Measurements from ENCODE around the gene CD80. TPM values are rescaled to one million over a fixed set of nuclear protein-coding genes. Genes with fewer than 3 reads are reported as not detected.

The CD80 gene
- total RNA-seq, 1 experiment from 2014 or later, result not detected

DNA sequence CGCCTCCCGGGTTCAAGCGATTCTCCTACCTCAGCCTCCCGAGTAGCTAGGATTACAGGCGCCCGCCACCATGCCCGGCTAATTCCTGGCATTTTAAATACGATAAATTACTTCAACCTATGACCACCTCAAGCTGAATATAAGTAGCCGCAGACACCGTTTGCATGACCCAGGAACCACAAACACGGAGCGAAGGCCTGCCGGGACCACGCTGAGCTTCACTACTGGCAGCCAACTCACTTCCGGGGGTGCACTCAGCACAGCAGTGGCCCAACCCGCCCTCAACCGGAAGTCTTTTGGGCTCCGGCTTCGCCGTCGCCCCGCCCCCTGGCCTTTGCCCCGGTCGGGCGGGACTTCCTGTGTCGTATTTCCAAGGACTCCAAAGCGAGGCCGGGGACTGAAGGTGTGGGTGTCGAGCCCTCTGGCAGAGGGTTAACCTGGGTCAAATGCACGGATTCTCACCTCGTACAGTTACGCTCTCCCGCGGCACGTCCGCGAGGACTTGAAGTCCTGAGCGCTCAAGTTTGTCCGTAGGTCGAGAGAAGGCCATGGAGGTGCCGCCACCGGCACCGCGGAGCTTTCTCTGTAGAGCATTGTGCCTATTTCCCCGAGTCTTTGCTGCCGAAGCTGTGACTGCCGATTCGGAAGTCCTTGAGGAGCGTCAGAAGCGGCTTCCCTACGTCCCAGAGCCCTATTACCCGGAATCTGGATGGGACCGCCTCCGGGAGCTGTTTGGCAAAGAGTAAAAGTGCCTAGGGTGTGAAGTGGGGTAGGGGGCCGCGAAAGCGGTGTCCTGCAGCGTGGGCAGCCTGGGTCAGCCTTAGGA, 61.0 kb downstream of the CD80 start, which contains the start of gene TIMMDC1:
Gene TIMMDC1, plus strand, starts transcription at position 362 of the 826 bp plus-strand sequence. Its CDS starts 187 bp downstream, at position 549.
- BruUV-seq (replicated peaks), result TSS peak; percentile 73
- RAD21 ChIA-PET (ENCODE audit: low non-redundant PET in 1 of 2, low total read pairs in 2 of 2, uncharacterized antibody in 2 of 2, unreplicated experiment in 2 of 2), result interaction anchor here in 1 of 2 experiments (0.6 kb wide), 1 partner anchor 178 kb away, joined by 4 read pairs; no protein-coding TSS in a partner anchor
- H3K79me2 ChIP-seq (ENCODE audit: insufficient read depth, low read length), result peaks cover 42% of the 10 kb centered on the region
- H4K20me1 ChIP-seq (ENCODE audit: insufficient read depth), result no peaks in the 10 kb centered on the region
- H3K9me2 ChIP-seq (ENCODE audit: insufficient read depth), result no peaks in the 10 kb centered on the region
- peak within 1 kb of the TSS; percentile 62 to 81 for H3K4me3 ChIP-seq (replicated peaks in 1 of 2; ENCODE audit: low read depth in 1 of 2, low read length in 2 of 2)
- ATAC-seq (peak; percentile 95), DNase-seq (ENCODE audit: low read depth, low spot score) (peak; percentile 92)
- peak within 1 kb of the TSS; percentile 79 for H3K27ac ChIP-seq (ENCODE audit: low read depth, low read length)
- POLR2A ChIA-PET, result interaction anchor here (0.8 to 1.5 kb wide), 5 partner anchors 9 to 258 kb away, joined by 3 to 7 read pairs (median 3); partner anchors contain the start of genes B4GALT4 and TMEM39A
- H3K4me2 ChIP-seq (ENCODE audit: low read length), result peak within 1 kb of the TSS; percentile 75
- intact Hi-C loops (cut with micrococcal nuclease), result loop anchor here (2.0 kb wide), 1 partner anchor 30 kb away; the partner anchor contains the start of gene POGLUT1
- peak within 1 kb of the TSS; percentile 85 for H3K9ac ChIP-seq (ENCODE audit: low read length)
- peaks cover 7 to 16% of the 10 kb centered on the region in 2 experiments; a peak in 2 of 4 replicates for H3K4me1 ChIP-seq (ENCODE audit: control insufficient read depth in 1 of 2, insufficient read depth in 2 of 2, low read length in 2 of 2)
- H3K36me3 ChIP-seq (ENCODE audit: control insufficient read depth in 1 of 2, insufficient read depth in 2 of 2, low read length in 2 of 2), result peaks cover 0 to 5% of the 10 kb centered on the region in 2 experiments; a peak in 3 of 4 replicates
- CTCF ChIA-PET, result interaction anchor here (0.6 to 0.9 kb wide), 2 partner anchors 29 to 197 kb away, joined by 3 read pairs; no protein-coding TSS in a partner anchor
- H3K27me3 ChIP-seq (ENCODE audit: insufficient read depth, low read length), result no peaks in the 10 kb centered on the region
- no peak within 1 kb of the TSS for H2AFZ ChIP-seq (ENCODE audit: low read depth, low read length, poor library complexity, severe bottlenecking)
- H3K9me3 ChIP-seq (ENCODE audit: control insufficient read depth in 1 of 2, insufficient read depth in 1 of 2, low read depth in 1 of 2, low read length in 2 of 2), result no peaks in the 10 kb centered on the region
- TF ChIP-seq SP1 (IDR thresholded peaks at IDR 0.05; ENCODE audit: low read depth), result peak; percentile 77
- no peak for TF ChIP-seq FOSL1 (IDR thresholded peaks at IDR 0.05; ENCODE audit: low read depth)
- TF ChIP-seq TCF7L2 (IDR thresholded peaks at IDR 0.05; ENCODE audit: borderline replicate concordance, extremely low read depth, insufficient read depth, insufficient read length), result peak; percentile 48
- peak; percentile 77 for TF ChIP-seq EGR1 (IDR thresholded peaks at IDR 0.05; ENCODE audit: low read depth)
- TF ChIP-seq POLR2AphosphoS5 (IDR thresholded peaks at IDR 0.05; ENCODE audit: low read depth, low read length), result peak; percentile 93
- TF ChIP-seq, protein P1, sequence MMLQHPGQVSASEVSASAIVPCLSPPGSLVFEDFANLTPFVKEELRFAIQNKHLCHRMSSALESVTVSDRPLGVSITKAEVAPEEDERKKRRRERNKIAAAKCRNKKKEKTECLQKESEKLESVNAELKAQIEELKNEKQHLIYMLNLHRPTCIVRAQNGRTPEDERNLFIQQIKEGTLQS (IDR thresholded peaks at IDR 0.05), result no peak
- peak; percentile 68 for TF ChIP-seq ZFX (IDR thresholded peaks at IDR 0.05)
- no peak for TF ChIP-seq SRF (IDR thresholded peaks at IDR 0.05; ENCODE audit: low read depth)
- TF ChIP-seq EZH2 (IDR thresholded peaks at IDR 0.05), result no peak
- TF ChIP-seq CBX3 (IDR thresholded peaks at IDR 0.05; ENCODE audit: low read depth), result peak; percentile 67
- TF ChIP-seq, protein P2, sequence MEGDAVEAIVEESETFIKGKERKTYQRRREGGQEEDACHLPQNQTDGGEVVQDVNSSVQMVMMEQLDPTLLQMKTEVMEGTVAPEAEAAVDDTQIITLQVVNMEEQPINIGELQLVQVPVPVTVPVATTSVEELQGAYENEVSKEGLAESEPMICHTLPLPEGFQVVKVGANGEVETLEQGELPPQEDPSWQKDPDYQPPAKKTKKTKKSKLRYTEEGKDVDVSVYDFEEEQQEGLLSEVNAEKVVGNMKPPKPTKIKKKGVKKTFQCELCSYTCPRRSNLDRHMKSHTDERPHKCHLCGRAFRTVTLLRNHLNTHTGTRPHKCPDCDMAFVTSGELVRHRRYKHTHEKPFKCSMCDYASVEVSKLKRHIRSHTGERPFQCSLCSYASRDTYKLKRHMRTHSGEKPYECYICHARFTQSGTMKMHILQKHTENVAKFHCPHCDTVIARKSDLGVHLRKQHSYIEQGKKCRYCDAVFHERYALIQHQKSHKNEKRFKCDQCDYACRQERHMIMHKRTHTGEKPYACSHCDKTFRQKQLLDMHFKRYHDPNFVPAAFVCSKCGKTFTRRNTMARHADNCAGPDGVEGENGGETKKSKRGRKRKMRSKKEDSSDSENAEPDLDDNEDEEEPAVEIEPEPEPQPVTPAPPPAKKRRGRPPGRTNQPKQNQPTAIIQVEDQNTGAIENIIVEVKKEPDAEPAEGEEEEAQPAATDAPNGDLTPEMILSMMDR (IDR thresholded peaks at IDR 0.05 in 2 of 3, conservative IDR thresholded peaks at IDR 0.05 in 1 of 3; ENCODE audit: borderline replicate concordance in 1 of 3, insufficient read depth in 1 of 3, low read depth in 2 of 3, low read length in 2 of 3), result no peak
- TF ChIP-seq, protein P3, sequence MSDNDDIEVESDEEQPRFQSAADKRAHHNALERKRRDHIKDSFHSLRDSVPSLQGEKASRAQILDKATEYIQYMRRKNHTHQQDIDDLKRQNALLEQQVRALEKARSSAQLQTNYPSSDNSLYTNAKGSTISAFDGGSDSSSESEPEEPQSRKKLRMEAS (IDR thresholded peaks at IDR 0.05), result peak; percentile 86
- TF ChIP-seq, protein P4, sequence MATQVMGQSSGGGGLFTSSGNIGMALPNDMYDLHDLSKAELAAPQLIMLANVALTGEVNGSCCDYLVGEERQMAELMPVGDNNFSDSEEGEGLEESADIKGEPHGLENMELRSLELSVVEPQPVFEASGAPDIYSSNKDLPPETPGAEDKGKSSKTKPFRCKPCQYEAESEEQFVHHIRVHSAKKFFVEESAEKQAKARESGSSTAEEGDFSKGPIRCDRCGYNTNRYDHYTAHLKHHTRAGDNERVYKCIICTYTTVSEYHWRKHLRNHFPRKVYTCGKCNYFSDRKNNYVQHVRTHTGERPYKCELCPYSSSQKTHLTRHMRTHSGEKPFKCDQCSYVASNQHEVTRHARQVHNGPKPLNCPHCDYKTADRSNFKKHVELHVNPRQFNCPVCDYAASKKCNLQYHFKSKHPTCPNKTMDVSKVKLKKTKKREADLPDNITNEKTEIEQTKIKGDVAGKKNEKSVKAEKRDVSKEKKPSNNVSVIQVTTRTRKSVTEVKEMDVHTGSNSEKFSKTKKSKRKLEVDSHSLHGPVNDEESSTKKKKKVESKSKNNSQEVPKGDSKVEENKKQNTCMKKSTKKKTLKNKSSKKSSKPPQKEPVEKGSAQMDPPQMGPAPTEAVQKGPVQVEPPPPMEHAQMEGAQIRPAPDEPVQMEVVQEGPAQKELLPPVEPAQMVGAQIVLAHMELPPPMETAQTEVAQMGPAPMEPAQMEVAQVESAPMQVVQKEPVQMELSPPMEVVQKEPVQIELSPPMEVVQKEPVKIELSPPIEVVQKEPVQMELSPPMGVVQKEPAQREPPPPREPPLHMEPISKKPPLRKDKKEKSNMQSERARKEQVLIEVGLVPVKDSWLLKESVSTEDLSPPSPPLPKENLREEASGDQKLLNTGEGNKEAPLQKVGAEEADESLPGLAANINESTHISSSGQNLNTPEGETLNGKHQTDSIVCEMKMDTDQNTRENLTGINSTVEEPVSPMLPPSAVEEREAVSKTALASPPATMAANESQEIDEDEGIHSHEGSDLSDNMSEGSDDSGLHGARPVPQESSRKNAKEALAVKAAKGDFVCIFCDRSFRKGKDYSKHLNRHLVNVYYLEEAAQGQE (IDR thresholded peaks at IDR 0.05; ENCODE audit: low read depth), result no peak
- no peak for TF ChIP-seq JUND (IDR thresholded peaks at IDR 0.05)
- peak; percentile 65 for TF ChIP-seq YY1 (IDR thresholded peaks at IDR 0.05; ENCODE audit: extremely low read depth, insufficient replicate concordance, low read depth, low read length)
- TF ChIP-seq ZNF274 (IDR thresholded peaks at IDR 0.05; ENCODE audit: low read depth, low read length), result no peak
- no peak for TF ChIP-seq EZH2phosphoT487 (IDR thresholded peaks at IDR 0.05; ENCODE audit: borderline replicate concordance)
- no peak for TF ChIP-seq CEBPB (IDR thresholded peaks at IDR 0.05; ENCODE audit: low read depth)
